ENCODE data around the gene ZFPM1. TPM values are rescaled to one million over a fixed set of nuclear protein-coding genes. Genes with fewer than 3 reads are reported as not detected.

The ZFPM1 gene
- total RNA-seq, 2 donors from 2014 or later, result 1.7 to 2.4 TPM

DNA sequence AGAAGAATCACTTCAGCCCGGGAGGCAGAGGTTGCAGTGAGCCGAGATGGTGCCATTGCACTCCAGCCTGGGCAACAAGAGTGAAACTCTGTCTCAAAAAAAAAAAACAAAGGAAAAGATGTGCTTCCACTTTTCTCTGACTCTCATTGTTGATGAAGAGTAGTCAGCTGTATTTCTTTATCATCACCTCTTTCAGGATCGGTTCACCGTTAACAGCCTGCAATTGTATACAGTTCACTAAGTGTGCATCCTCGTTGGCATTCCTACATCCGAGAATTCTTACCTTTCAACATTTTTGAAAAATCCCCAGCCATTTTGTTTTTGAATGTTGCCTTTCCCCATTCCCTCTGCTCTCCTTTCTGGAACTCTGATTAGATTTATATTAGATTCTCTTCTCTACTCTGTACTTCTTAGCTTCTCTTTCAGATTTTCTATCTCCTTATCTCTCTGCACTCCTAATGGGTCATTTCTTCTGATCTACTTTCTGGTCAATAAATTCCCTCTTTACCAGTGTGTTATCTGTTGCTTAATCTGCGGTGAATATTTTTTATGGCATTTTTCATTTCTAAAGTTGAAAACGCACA lies 90.2 kb downstream of the ZFPM1 start:
- no peak overlapping the region for H3K27ac ChIP-seq
- no peaks in the 10 kb centered on the region for H3K36me3 ChIP-seq
- H3K27me3 ChIP-seq, result peaks cover 0 to 11% of the 10 kb centered on the region in 2 donors
- TF ChIP-seq, protein P1, sequence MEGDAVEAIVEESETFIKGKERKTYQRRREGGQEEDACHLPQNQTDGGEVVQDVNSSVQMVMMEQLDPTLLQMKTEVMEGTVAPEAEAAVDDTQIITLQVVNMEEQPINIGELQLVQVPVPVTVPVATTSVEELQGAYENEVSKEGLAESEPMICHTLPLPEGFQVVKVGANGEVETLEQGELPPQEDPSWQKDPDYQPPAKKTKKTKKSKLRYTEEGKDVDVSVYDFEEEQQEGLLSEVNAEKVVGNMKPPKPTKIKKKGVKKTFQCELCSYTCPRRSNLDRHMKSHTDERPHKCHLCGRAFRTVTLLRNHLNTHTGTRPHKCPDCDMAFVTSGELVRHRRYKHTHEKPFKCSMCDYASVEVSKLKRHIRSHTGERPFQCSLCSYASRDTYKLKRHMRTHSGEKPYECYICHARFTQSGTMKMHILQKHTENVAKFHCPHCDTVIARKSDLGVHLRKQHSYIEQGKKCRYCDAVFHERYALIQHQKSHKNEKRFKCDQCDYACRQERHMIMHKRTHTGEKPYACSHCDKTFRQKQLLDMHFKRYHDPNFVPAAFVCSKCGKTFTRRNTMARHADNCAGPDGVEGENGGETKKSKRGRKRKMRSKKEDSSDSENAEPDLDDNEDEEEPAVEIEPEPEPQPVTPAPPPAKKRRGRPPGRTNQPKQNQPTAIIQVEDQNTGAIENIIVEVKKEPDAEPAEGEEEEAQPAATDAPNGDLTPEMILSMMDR (IDR thresholded peaks at IDR 0.05), result no peak
- no peak overlapping the region for H3K4me3 ChIP-seq
- no peak for DNase-seq (ENCODE audit: low spot score)
- peaks cover 0 to 19% of the 10 kb centered on the region in 2 donors for H3K9me3 ChIP-seq
- no peaks in the 10 kb centered on the region for H3K4me1 ChIP-seq

DNA sequence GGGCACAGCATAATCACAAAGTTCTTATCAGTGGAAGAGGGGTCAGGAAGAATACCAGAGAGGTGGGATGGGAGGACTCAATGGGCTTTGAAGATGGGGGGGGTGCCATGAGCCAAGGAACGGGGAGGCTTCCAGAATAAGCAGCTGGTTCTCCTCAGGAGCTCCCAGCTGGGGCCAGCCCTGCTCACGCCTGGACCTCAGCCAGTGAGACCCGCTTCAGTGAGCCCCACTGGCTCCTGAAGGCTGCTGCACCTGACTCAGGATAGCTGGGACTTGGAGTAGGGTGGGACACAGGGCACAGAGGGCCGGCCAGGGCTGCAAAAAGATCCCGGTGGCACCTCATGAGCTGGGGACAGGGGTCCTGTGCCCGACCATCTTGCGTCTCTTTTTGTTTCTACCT lies 92.7 kb downstream of the ZFPM1 start:
- peaks cover 0 to 3% of the 10 kb centered on the region in 2 donors for H3K27me3 ChIP-seq
- H3K27ac ChIP-seq, result no peak overlapping the region

DNA sequence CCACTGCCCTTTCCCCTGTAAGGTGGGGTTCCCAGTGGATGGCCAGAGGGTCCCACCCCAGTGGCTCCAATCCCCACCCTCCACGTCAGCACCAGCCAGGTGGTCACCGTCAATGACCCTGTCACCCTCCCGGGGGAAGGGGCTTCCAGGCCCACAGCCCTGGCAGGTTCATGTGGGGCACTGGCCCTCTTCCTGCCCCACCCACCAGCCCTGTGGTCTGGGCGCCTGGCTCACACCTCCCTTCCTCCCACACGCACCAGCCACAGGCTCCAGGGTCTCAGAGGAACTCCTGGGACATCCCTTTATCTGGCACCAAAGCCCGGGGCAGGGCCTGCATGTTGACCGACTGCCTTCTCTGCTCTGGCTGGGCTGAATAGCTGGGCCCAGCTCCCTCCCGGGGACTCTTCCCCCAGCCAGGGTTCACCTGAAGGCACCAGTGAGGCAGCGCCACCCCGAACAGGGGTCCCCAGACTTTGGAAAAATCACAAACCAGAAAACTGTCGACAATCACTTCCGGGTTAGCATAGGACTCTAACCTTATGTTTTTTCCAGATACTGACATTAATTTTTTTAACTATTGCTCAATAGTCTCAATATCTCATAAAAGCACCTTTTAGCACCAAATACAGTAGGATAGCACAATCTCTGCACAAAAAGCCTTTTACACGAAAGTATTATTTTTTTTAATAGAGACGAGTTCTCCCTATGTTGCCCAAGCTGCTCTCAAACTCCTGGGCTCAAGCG lies 95.2 kb downstream of the ZFPM1 start:
- TF ChIP-seq, protein P1 (IDR thresholded peaks at IDR 0.05), result no peak
- no peak overlapping the region for H3K4me3 ChIP-seq
- peaks cover 0 to 6% of the 10 kb centered on the region in 2 donors for H3K4me1 ChIP-seq
- DNase-seq (ENCODE audit: low spot score), result no peak
- H3K27me3 ChIP-seq, result peaks cover 0 to 3% of the 10 kb centered on the region in 2 donors
- H3K27ac ChIP-seq, result no peak overlapping the region
- no peaks in the 10 kb centered on the region for H3K36me3 ChIP-seq
- H3K9me3 ChIP-seq, result peaks cover 0 to 10% of the 10 kb centered on the region in 2 donors

More for the DNA sequence above, 92.7 kb downstream of the ZFPM1 start:
- peaks cover 0 to 6% of the 10 kb centered on the region in 2 donors for H3K4me1 ChIP-seq
- peaks cover 0 to 19% of the 10 kb centered on the region in 2 donors for H3K9me3 ChIP-seq
- TF ChIP-seq, protein P1 (IDR thresholded peaks at IDR 0.05), result no peak
- DNase-seq (ENCODE audit: low spot score), result no peak
- H3K36me3 ChIP-seq, result no peaks in the 10 kb centered on the region
- no peak overlapping the region for H3K4me3 ChIP-seq

DNA sequence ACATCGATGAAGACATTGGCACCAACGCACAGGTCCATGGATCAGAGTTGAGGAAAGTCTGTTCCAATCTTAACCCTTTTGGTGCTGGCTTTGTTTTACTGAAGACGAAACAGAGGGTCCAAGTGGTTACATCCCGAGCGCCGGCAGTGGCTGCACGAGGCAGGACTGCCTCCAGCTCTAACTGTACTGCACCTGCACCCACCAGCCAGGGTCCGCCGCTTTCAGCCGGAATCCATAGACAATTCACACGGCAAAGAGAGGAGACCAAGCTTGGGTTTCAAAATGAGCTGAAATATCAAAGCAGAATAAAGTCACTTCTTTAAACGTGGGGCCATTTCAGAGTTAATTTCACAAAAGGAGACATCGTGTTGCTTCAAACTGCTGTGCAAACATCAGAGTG lies 95.9 kb downstream of the ZFPM1 start:
- H3K4me3 ChIP-seq, result no peak overlapping the region
- H3K27ac ChIP-seq, result no peak overlapping the region
- H3K36me3 ChIP-seq, result no peaks in the 10 kb centered on the region
- peaks cover 0 to 6% of the 10 kb centered on the region in 2 donors for H3K4me1 ChIP-seq
- H3K27me3 ChIP-seq, result peaks cover 0 to 3% of the 10 kb centered on the region in 2 donors
- TF ChIP-seq, protein P1 (IDR thresholded peaks at IDR 0.05), result no peak
- DNase-seq (ENCODE audit: low spot score), result no peak
- H3K9me3 ChIP-seq, result peaks cover 0 to 3% of the 10 kb centered on the region in 2 donors

DNA sequence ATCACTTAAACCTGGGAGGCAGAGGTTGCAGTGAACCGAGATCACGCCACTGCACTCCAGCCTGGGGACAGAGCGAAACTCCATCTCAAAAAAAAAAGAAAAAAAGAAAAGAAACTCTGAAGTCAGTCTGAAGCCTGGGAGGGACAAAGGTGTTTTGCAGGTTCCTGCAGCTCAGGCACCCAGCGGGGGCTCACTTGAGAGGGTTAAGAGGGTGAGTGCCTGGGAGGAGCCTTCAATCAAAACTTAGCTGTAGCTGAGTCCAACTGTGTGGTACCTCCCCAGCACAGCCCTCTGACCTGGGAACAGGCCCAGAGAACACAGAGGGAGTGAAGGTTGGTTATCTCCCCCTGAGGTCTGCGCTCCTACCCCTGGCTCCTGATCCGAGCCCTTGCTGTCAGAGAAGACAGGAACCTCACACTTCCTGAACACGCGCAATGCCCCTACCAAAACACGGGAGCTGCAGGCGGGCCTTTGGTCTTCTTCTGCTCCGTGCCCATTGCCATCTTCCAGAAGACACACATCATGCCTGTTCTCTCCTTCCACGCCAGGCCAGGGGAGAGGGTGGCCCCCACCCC lies 96.7 kb downstream of the ZFPM1 start:
- peaks cover 0 to 3% of the 10 kb centered on the region in 2 donors for H3K27me3 ChIP-seq
- no peak for DNase-seq (ENCODE audit: low spot score)
- no peaks in the 10 kb centered on the region for H3K36me3 ChIP-seq
- TF ChIP-seq, protein P1 (IDR thresholded peaks at IDR 0.05), result no peak
- no peaks in the 10 kb centered on the region for H3K9me3 ChIP-seq
- no peak overlapping the region for H3K4me3 ChIP-seq
- peaks cover 0 to 6% of the 10 kb centered on the region in 2 donors for H3K4me1 ChIP-seq
- H3K27ac ChIP-seq, result no peak overlapping the region
